KMS-11 (cell line): ENCODE data around the gene ZFYVE28.

Experiments
- H2AFZ ChIP-seq: fragments of 200-600 bp; sonication (generic); 2 replicates; pipeline ENCODE4 v1.6.1; 2016; ENCODE audit warnings: antibody characterized with exemption, mixed run types, low read depth
- H3K27ac ChIP-seq: fragments of 200-600 bp; sonication (generic); 2 replicates; pipeline ENCODE4 v1.6.1; 2016; ENCODE audit warnings: mild to moderate bottlenecking, mixed run types
- H3K27me3 ChIP-seq: fragments of 200-600 bp; sonication (generic); 2 replicates; pipeline ENCODE4 v1.6.1; 2017; ENCODE audit warnings: mild to moderate bottlenecking, low read depth, mixed run types, moderate library complexity; ENCODE audit not compliant: insufficient read depth
- H3K36me3 ChIP-seq: fragments of 200-600 bp; sonication (generic); 2 replicates; pipeline ENCODE4 v1.6.1; 2017; ENCODE audit warnings: mild to moderate bottlenecking, mixed run types; ENCODE audit not compliant: insufficient read depth
- H3K4me1 ChIP-seq: fragments of 200-600 bp; sonication (generic); 2 replicates; pipeline ENCODE4 v1.6.1; 2016; ENCODE audit warnings: mild to moderate bottlenecking, low read depth, mixed run types; ENCODE audit not compliant: poor library complexity, severe bottlenecking
- H3K4me2 ChIP-seq: fragments of 200-600 bp; sonication (generic); 2 replicates; pipeline ENCODE4 v1.7.0; 2016; ENCODE audit warnings: mild to moderate bottlenecking, mixed run types
- H3K4me3 ChIP-seq: fragments of 200-600 bp; sonication (generic); IDR thresholded peaks from 2 replicates; pipeline ENCODE4 v1.6.1; 2017; ENCODE audit warnings: low read depth, low read length, mixed read lengths; ENCODE audit not compliant: insufficient read depth
- H3K79me2 ChIP-seq: fragments of 200-600 bp; sonication (generic); 2 replicates; pipeline ENCODE4 v1.6.1; 2016; ENCODE audit warnings: low read depth, mixed run types; ENCODE audit not compliant: insufficient read depth
- H3K9ac ChIP-seq: fragments of 200-600 bp; sonication (generic); 2 replicates; pipeline ENCODE4 v1.6.1; 2016; ENCODE audit warnings: mild to moderate bottlenecking, mixed run types
- H4K20me1 ChIP-seq: fragments of 200-600 bp; sonication (generic); 2 replicates; pipeline ENCODE4 v1.6.1; 2016; ENCODE audit warnings: mild to moderate bottlenecking, mixed run types; ENCODE audit not compliant: insufficient read depth
- CTCF ChIP-seq: fragments of 200-600 bp; sonication (generic); conservative IDR thresholded peaks from 2 replicates; pipeline ENCODE4 v1.6.1; 2017; ENCODE audit warnings: low read depth, mild to moderate bottlenecking, antibody characterized with exemption, low read length, moderate library complexity, mixed read lengths

Gene ZFYVE28

GRCh38 chr4:2248044-2248780, 170.2 kb downstream of the ZFYVE28 start:
- Histone ChIP-seq H3K4me3 (no peak overlapping the region), H3K4me1 (peaks cover 14% of the 10 kb centered on the region), H3K79me2 (no peaks in the 10 kb centered on the region), H4K20me1 (no peaks in the 10 kb centered on the region), H2AFZ (no peak overlapping the region), H3K4me2 (no peak overlapping the region), H3K36me3 (no peaks in the 10 kb centered on the region), H3K27me3 (no peaks in the 10 kb centered on the region), H3K27ac (no peak overlapping the region), H3K9ac (no peak overlapping the region)
- TF ChIP-seq CTCF = no peak

- no peak overlapping the region for H3K27ac ChIP-seq
- no peak for TF ChIP-seq CTCF
- H4K20me1 ChIP-seq = no peaks in the 10 kb centered on the region
- no peak overlapping the region for H3K9ac ChIP-seq
- no peaks in the 10 kb centered on the region for H3K36me3 ChIP-seq
- no peak overlapping the region for H2AFZ ChIP-seq
- no peak overlapping the region for H3K4me3 ChIP-seq
- peaks cover 16% of the 10 kb centered on the region for H3K4me1 ChIP-seq
- no peaks in the 10 kb centered on the region for H3K79me2 ChIP-seq
- no peak overlapping the region for H3K4me2 ChIP-seq
- H3K27me3 ChIP-seq = no peaks in the 10 kb centered on the region
Measured at GRCh38 chr4:2247128-2248043, 171.1 kb downstream of the ZFYVE28 start.

GRCh38 chr4:2246384-2247127, 171.9 kb downstream of the ZFYVE28 start:
- H3K27ac ChIP-seq = no peak overlapping the region
- no peaks in the 10 kb centered on the region for H3K27me3 ChIP-seq
- H3K4me3 ChIP-seq = no peak overlapping the region
- H4K20me1 ChIP-seq = no peaks in the 10 kb centered on the region
- no peak for TF ChIP-seq CTCF
- H3K9ac ChIP-seq = no peak overlapping the region
- H2AFZ ChIP-seq = no peak overlapping the region
- no peak overlapping the region for H3K4me2 ChIP-seq
- no peaks in the 10 kb centered on the region for H3K36me3 ChIP-seq
- H3K79me2 ChIP-seq = no peaks in the 10 kb centered on the region
- peaks cover 16% of the 10 kb centered on the region for H3K4me1 ChIP-seq

GRCh38 chr4:2245787-2246275, 172.6 kb downstream of the ZFYVE28 start:
- H3K27ac ChIP-seq = no peak overlapping the region
- no peak overlapping the region for H2AFZ ChIP-seq
- no peaks in the 10 kb centered on the region for H3K27me3 ChIP-seq
- no peak overlapping the region for H3K9ac ChIP-seq
- TF ChIP-seq CTCF = no peak
- H3K36me3 ChIP-seq = no peaks in the 10 kb centered on the region
- H3K79me2 ChIP-seq = peaks cover 6% of the 10 kb centered on the region
- no peak overlapping the region for H3K4me3 ChIP-seq
- H3K4me2 ChIP-seq = no peak overlapping the region
- peaks cover 17% of the 10 kb centered on the region for H3K4me1 ChIP-seq
- no peaks in the 10 kb centered on the region for H4K20me1 ChIP-seq
